Measurements from ENCODE around the gene PCGF2. TPM values are rescaled to one million over a fixed set of nuclear protein-coding genes. Genes with fewer than 3 reads are reported as not detected.

The PCGF2 gene
- total RNA-seq, 2 donors from 2014 or later: 41.1 to 53.7 TPM

- no peak for DNase-seq
- intact Hi-C loops (cut with DNase I, micrococcal nuclease): no loop called here
- ATAC-seq: no peak
These were observed 57.8 kb downstream of the PCGF2 start for GRCh38 chr17:38690386-38690785.

GRCh38 chr17:38687286-38687685 is 60.9 kb downstream of the PCGF2 start:
- intact Hi-C loops (cut with DNase I, micrococcal nuclease): no loop called here
- DNase-seq (no peak), ATAC-seq (no peak)

- DNase-seq (no peak), ATAC-seq (no peak)
- intact Hi-C loops (cut with DNase I, micrococcal nuclease): no loop called here
These were observed 62.6 kb downstream of the PCGF2 start for GRCh38 chr17:38685491-38685890.

Small RNA genes within 50 kb of the gene (microRNA-seq; reads per million reads assigned to microRNA genes)
- 0 reads per million in 2 donors for gene MIR4726
- 0 to 5.4 reads per million in 2 donors for gene MIR4734

Other genes with a start within 250 kb of the PCGF2 start
- 1 to 10 TPM; 3.1 TPM for gene SRCIN1, start 142.4 kb downstream of the PCGF2 start, total RNA-seq
- gene EPOP, start 73.4 kb downstream of the PCGF2 start, total RNA-seq: under 1 TPM; 0.22 to 0.46 TPM
- gene MLLT6, start 43.1 kb downstream of the PCGF2 start, total RNA-seq: 10 to 100 TPM; 82.5 to 87.9 TPM
- gene CISD3, start 18.0 kb downstream of the PCGF2 start, total RNA-seq: 10 to 100 TPM; 91.6 to 99.8 TPM
- 100 to 1,000 TPM; 131 to 154 TPM for gene PSMB3, start 4.4 kb upstream of the PCGF2 start, total RNA-seq
- 10 to 100 TPM; 14.1 to 18.5 TPM for gene PIP4K2B, start 51.2 kb upstream of the PCGF2 start, total RNA-seq
- gene CWC25, start 77.0 kb upstream of the PCGF2 start, total RNA-seq: 10 to 100 TPM; 19.0 to 21.0 TPM
- 100 to 1,000 TPM; 836 to 861 TPM for gene RPL23, start 105.4 kb upstream of the PCGF2 start, total RNA-seq
- gene LASP1, start 121.7 kb upstream of the PCGF2 start, total RNA-seq: 100 to 1,000 TPM; 245 to 318 TPM
- not detected for gene FBXO47, start 219.1 kb upstream of the PCGF2 start, total RNA-seq

All from left colon (tissue), 2 donors.